Jurkat, Clone E6-1 (cell line): ENCODE measurements around the gene SMPD2.

Experiments
- DNase-seq: peaks from one replicate; pipeline ENCODE4 v3.0.0-alpha.2; 2011; ENCODE audit warnings: low read depth, low spot score
- H3K4me3 ChIP-seq: 2 replicates; pipeline ENCODE4 v1.5.1; 2011; ENCODE audit warnings: mild to moderate bottlenecking, low read length, control low read depth, moderate library complexity

SMPD2 gene

DNA sequence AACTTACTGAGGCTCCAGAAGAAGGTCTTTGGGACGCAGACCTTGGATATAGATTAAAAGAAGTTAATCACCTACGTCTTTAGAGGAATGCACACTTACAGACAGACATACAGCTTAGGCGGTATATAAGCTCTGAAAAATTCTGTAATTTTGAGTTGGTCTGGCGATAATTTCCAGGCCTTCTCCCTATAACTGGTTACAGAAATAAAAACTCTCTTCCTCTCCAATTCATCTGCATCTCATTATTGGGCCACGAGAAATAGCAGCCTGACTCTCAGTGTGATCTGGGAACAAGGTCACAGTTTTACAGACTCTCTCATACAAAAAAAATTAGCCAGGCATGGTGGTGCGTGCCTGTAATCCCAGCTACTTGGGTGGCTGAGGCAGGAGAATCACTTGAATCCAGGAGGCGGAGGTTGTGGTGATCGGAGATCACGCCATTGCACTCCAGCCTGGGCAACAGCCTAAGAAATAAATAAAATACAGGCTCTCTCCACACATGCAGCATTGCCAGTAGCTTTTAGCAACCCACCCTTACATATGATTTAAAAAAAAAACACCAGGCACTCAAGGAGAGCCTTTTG is 37.8 kb downstream of the SMPD2 start:
- no peak for DNase-seq

DNA sequence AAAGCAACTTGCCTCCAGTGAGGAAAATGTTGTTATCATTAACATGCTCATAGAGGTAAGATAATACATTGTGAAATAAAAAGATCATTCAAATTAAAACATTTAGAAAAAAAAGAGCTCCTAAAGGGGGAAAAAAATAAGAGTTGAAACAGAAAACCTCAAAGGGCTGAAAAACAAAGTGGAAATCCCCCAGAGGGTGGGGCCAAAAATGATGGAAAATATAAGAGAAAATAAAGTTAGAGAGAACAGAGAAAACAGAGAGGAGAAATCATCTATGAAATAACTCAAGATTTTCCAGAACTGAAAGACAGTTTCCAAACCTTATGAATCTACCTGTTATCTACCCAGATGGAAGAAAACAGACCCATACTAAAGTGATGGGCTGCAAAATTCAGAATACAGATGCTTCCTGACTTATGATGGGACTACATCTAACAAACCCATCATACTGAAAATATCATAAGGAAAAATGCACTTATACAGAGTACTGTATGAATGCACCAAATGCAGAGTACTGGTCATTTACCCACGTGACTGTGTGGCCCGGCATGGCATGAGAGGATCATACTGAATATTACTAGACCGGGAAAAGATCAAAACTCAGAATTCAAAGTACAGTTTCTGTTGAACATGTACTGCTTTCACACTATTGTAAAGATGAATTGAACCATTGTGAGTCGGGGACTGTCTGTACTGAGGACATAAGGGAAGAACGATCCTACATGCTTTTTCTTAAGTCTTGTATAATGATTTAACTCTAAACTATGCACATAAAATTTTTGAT is 38.5 kb downstream of the SMPD2 start:
- DNase-seq, result no peak
- H3K4me3 ChIP-seq, result no peak overlapping the region

More for the DNA sequence above, 37.8 kb downstream of the SMPD2 start:
- H3K4me3 ChIP-seq, result no peak overlapping the region

DNA sequence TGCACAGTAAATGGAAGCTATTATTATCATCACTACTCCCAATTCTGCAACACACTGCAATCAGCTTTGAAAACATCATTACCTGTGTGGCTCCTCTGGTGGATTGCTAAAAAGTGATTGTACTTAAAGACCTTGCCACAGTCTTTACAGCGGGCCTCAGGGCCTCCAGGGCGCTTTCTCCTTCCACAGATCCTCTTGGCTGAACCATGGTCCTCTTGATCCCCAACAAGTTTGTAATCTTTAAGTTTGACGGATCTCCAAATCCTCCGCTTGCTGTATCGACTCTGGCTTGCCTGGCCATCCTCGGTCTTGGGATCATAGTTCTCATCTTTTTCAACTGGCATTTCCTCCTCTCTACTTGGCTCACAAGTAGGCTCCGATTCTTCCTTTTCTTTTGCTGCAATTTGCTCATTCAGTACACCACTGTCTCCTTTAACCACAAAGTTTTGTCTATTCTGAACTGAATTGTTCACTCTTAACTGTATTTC is 40.5 kb downstream of the SMPD2 start:
- DNase-seq, result no peak
- no peak overlapping the region for H3K4me3 ChIP-seq

DNA sequence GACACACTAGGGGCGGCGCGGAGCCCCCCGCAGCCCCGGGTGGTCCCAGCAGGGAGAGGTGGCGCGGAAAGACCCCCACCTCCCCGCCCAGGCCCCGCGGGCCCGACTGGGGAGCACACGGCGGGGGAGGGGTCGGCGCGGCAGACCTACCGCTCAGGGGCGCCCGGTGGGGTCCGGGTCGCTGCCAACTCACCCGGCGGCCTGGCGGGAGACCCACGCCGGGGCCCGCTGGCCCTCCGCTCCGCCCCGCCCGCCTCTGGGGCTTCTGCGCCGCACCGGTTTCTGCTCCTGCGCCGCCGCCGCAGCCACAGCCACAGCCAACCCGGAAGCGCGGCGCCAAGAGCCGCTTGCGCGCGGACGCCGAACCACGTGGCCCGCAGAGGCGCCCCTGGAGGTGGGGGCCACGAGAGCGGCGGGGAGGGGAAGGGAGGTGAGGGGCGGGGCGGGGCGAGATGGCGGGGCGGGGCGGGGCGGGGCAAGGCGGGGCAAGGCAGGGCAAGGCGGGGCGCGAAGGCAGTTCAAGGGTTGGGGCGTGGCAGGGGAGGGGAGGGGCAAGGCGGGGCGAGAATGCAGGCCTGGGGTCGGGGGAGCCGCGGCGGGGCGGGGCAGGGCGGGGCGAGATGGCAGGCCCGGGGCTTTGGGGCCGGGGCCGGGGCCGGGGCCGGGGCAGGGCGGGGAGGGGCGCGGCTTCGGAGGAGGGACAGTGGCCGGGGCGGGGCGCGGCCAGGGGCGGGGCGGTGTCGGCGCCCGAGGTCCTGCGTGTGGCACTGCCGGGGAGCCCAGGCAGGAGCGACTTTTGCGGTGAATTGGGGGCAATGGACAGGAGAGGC is 42.6 kb downstream of the SMPD2 start, which contains the start of gene ZBTB24:
ZBTB24 (minus strand) TSS at position 315 of the 830 bp plus-strand sequence. CDS start 1,193 bp downstream, outside the sequence.
- H3K4me3 ChIP-seq, result peak within 1 kb of the TSS; percentile 93
- peak; percentile 79 for DNase-seq

DNA sequence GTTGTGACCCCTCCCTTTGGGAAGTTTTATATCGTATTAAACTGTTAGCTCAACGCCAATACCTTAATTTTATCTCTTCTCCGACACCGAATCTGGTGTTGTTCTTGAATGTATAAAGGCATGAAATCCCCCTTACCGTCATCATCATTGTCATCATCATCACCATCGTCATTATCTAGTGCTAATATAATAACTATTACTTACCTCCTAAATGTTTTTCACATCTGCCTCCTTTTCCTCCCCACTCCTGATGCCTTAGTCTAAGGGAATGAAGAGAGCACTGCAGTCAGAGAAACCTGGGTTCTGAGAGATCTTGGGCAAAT is 43.2 kb downstream of the SMPD2 start:
- peak overlapping the region; percentile 60 for H3K4me3 ChIP-seq
- DNase-seq, result no peak

DNA sequence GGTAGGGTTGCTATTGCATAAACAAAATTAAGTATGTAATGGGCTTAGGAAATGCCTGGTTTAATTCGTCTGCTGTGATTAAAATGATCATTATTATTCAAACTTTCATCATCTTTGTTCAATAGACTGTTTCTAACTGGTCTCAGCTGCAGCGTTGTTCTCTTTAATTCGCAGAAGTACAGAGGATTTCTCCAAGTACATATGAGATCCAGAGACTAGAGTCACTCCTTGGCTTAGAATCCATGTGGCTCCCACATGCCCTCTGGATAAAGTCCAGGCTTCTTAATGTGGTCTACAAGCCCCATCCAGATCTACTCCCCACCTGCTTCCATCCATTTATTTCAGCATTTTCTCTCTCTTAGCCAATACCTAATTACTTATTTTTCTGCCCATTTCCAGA is 43.6 kb downstream of the SMPD2 start:
- no peak for DNase-seq
- H3K4me3 ChIP-seq, result peak overlapping the region; percentile 60

DNA sequence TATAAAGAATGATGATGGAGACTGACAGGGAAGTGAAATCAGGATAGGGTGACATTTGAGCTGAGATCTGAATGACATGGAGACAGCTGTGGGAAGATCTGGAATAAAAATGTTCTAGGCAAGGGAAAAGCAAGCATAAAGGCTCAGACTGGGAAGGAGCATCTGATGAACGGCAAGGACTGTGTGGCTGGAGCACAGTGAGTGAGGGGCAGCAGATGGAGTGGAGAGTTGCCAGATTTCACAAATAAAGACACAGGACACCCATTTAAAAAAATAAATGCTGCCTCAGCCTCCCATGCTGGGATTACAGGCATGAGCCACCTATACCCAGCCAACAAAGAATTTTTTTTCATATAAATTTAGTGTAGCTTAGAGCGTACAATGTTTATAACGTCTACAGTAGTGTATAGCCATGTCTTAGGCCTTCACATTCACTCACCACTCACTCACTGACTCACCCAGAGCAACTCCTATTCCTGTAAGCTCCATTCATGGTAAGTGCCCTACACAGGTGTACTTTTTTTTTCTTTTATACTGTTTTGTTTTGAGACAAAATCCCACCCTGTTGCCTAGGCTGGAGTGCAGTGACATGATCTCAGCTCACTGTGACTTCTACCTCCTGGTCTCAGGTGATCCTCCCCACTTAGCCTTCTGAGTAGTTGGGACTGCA is 44.9 kb downstream of the SMPD2 start:
- no peak overlapping the region for H3K4me3 ChIP-seq
- no peak for DNase-seq

DNA sequence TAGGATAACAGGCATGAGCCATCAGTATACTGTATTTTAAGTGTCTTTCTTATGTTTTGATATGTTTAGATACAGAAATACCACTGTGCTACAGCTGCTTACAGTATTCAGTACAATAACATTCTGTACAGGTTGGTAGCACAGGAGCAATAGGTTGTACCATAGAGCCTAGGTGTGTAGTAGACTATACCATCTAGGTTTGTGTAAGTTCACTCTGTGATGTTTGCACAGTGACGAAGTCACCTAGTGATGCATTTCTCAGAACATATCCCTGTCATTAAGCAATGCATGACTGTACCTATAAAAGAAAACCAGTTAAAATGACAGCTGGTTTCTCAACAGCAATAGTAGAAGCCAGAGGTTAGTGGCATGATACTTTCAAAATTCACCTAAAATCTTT is 45.5 kb downstream of the SMPD2 start:
- DNase-seq, result no peak

DNA sequence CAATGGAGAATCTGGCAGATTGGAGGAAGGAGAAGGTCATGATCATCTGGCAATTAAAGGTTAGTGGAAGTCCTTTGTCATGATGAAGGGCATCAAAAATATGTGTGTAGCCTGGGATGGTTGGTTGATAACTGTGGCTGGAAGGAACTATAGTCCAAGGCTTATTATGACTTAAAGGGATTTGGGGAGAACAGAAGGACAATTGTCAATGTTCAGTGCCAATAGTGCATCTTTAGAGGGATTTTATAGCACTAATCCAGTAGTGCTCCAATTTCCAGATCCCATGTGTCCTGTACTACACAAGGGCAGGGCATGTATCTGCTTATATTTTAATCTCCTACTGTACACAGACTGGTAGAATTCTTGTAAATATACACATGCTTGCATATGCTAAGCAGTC is 47.5 kb downstream of the SMPD2 start:
- H3K4me3 ChIP-seq, result no peak overlapping the region
- DNase-seq, result no peak

More for the DNA sequence above, 45.5 kb downstream of the SMPD2 start:
- H3K4me3 ChIP-seq, result no peak overlapping the region

DNA sequence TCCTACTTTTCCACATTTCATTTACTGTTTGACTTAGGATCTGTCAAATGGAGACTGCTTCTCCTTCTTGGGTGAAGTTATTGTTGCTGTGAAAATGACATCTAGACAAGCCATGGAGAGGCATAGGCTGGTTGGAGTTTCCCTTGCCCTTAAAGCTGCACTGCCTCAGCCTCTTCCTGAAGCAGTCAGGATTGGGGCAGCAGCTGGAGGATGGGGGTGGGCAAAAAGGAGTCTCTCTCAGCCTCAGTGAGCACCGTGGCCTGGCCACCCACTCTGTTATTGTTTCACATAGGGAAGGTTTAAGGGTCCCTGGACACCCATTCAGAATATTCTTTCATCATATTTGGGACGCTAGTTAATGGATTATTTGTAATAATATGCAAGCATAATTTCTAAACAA is 50.2 kb downstream of the SMPD2 start:
- DNase-seq, result no peak
- no peak overlapping the region for H3K4me3 ChIP-seq

DNA sequence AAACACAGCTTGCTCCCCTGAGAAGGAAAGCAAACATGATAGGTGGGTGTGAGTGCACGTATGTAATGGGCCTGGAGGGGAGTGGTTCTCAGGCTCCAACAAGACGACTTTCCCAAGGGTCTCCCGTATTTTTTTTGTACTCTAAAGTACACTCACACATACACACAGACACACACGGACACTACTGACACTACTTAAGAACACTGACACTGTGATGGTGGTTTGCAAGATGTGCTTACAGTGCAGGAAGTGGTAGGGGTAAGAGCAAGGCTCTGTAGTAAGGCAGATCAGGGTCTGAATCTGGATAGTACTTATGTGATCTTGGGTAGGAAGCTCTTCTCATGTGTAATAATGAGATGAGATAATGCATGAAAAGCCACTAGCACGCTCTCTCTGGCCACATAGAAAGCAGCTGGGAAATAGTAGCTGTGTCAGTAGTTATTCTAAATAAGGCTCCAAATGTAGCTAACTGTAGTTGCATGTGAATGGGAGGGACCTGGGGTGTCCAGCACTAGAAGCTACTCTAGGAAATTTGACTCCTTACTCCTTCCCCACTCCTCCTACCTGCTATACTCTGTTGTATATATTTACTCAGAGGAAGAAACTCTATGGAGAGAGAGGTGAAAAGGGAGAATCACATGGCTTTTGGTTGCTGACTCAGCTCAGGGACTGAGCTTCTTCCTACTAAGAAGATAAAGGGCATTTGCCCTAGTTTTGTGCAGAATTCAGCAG is 50.8 kb downstream of the SMPD2 start:
- H3K4me3 ChIP-seq, result no peak overlapping the region; the same call in 1 of the 2 replicates
- peak; percentile 93 for DNase-seq
